Calu3 (cell line): ENCODE measurements around the gene LPIN1. TPM values are rescaled to one million over a fixed set of nuclear protein-coding genes. Genes with fewer than 3 reads are reported as not detected.

Experiments
- BruUV-seq: library from RNA; stranded (reverse); fragments of 400-500 nt; replicated peaks from 2 replicates; lab custom pipeline; 2021; lab: Mats Ljungman, UMichigan
- CTCF ChIA-PET: fragments of 300-600 bp; sonication (Branson Sonifier 250); formaldehyde crosslinking; loops from one replicate; lab custom pipeline; 2022; ENCODE audit warnings: antibody characterized with exemption; lab: Charles Lee
- DNase-seq: peaks from one replicate; pipeline ENCODE4 v3.0.0; 2022
- H3K27ac Mint-ChIP-seq: one replicate; pipeline ENCODE4 v1.8.0; 2022; ENCODE audit warnings: mixed read lengths; ENCODE audit not compliant: unreplicated experiment
- H3K27me3 Mint-ChIP-seq: one replicate; pipeline ENCODE4 v1.8.0; 2022; ENCODE audit warnings: mixed read lengths; ENCODE audit not compliant: unreplicated experiment
- H3K36me3 Mint-ChIP-seq: one replicate; pipeline ENCODE4 v1.8.0; 2022; ENCODE audit warnings: mild to moderate bottlenecking, moderate library complexity, mixed read lengths; ENCODE audit not compliant: insufficient read depth, unreplicated experiment
- H3K4me1 Mint-ChIP-seq: one replicate; pipeline ENCODE4 v1.8.0; 2022; ENCODE audit warnings: mild to moderate bottlenecking, low read depth, mixed read lengths; ENCODE audit not compliant: unreplicated experiment
- H3K4me3 Mint-ChIP-seq: one replicate; pipeline ENCODE4 v1.8.0; 2022; ENCODE audit warnings: mild to moderate bottlenecking, low read depth, moderate library complexity, mixed read lengths; ENCODE audit not compliant: unreplicated experiment
- H3K9me3 Mint-ChIP-seq: one replicate; pipeline ENCODE4 v1.8.0; 2022; ENCODE audit warnings: low read depth, mixed read lengths; ENCODE audit not compliant: unreplicated experiment
- CTCF ChIP-seq: fragments of 200-600 bp; IDR thresholded peaks from one replicate; pipeline ENCODE4 v1.8.0; 2022; ENCODE audit warnings: antibody characterized with exemption; ENCODE audit not compliant: unreplicated experiment
- intact Hi-C: fragments of 100-400 bp; cut with micrococcal nuclease; formaldehyde crosslinking; loops from one replicate; pipeline ENCODE4 v1.10.0; 2022; ENCODE audit not compliant: unreplicated experiment
- total RNA-seq: library from RNA; stranded (reverse); gene quantifications from 2 replicates; pipeline ENCODE4 v1.2.3, GENCODE V29; 2022

LPIN1 gene
- total RNA-seq, 1 experiment from 2014 or later: 53.5 TPM

GRCh38 chr2:11764920-11765319 is 18.5 kb downstream of the LPIN1 start:
- Mint-ChIP-seq H3K27me3 (no peaks in the 10 kb centered on the region), H3K4me1 (peaks cover 8% of the 10 kb centered on the region), H3K27ac (no peak overlapping the region), H3K36me3 (peaks cover 31% of the 10 kb centered on the region), H3K9me3 (no peaks in the 10 kb centered on the region), H3K4me3 (no peak overlapping the region)
- DNase-seq: no peak
- CTCF ChIA-PET: interaction anchor here (2.1 kb wide), 1 partner anchor 11 kb away, joined by 5 read pairs; no protein-coding TSS in a partner anchor
- no peak for TF ChIP-seq CTCF
- intact Hi-C loops: no loop called here
- no TSS peak for BruUV-seq

- intact Hi-C loops: no loop called here
- H3K36me3 Mint-ChIP-seq: peaks cover 31% of the 10 kb centered on the region
- BruUV-seq: no TSS peak
- H3K9me3 Mint-ChIP-seq: no peaks in the 10 kb centered on the region
- H3K27me3 Mint-ChIP-seq: no peaks in the 10 kb centered on the region
- DNase-seq: no peak
- CTCF ChIA-PET: interaction anchor here (2.1 kb wide), 1 partner anchor 12 kb away, joined by 5 read pairs; no protein-coding TSS in a partner anchor
- TF ChIP-seq CTCF: no peak
- no peak overlapping the region for H3K27ac Mint-ChIP-seq
- H3K4me1 Mint-ChIP-seq: peaks cover 8% of the 10 kb centered on the region
- H3K4me3 Mint-ChIP-seq: no peak overlapping the region
Measured at GRCh38 chr2:11765501-11765900, 19.1 kb downstream of the LPIN1 start.

GRCh38 chr2:11766016-11766415 is 19.6 kb downstream of the LPIN1 start:
- no peak for TF ChIP-seq CTCF
- no peak for DNase-seq
- no peak overlapping the region for H3K4me3 Mint-ChIP-seq
- CTCF ChIA-PET: interaction anchor here (2.1 kb wide), 1 partner anchor 12 kb away, joined by 5 read pairs; no protein-coding TSS in a partner anchor
- H3K4me1 Mint-ChIP-seq: peaks cover 6% of the 10 kb centered on the region
- intact Hi-C loops: no loop called here
- no peak overlapping the region for H3K27ac Mint-ChIP-seq
- peaks cover 31% of the 10 kb centered on the region for H3K36me3 Mint-ChIP-seq
- no peaks in the 10 kb centered on the region for H3K9me3 Mint-ChIP-seq
- no peaks in the 10 kb centered on the region for H3K27me3 Mint-ChIP-seq
- no TSS peak for BruUV-seq

GRCh38 chr2:11767779-11768178 is 21.3 kb downstream of the LPIN1 start:
- BruUV-seq: no TSS peak
- H3K27ac Mint-ChIP-seq: no peak overlapping the region
- H3K27me3 Mint-ChIP-seq: no peaks in the 10 kb centered on the region
- H3K4me3 Mint-ChIP-seq: no peak overlapping the region
- no peaks in the 10 kb centered on the region for H3K9me3 Mint-ChIP-seq
- peaks cover 39% of the 10 kb centered on the region for H3K36me3 Mint-ChIP-seq
- no peak for DNase-seq
- no peaks in the 10 kb centered on the region for H3K4me1 Mint-ChIP-seq
- TF ChIP-seq CTCF: no peak
- CTCF ChIA-PET: no interaction called here
- intact Hi-C loops: no loop called here
